SKM-1 (cell line): ENCODE data around the gene DONSON.

Source experiments
- DNase-seq: peaks from one replicate; lab custom pipeline; 2025; ENCODE audit not compliant: unreplicated experiment; lab: John Stamatoyannopoulos, UW

DONSON gene

GRCh38 chr21:33541756-33542639, 46.5 kb downstream of the DONSON start, which contains the start of gene GART:
Gene GART, minus strand, starts transcription at chr21:33542117. Its CDS starts 2,802 bp downstream, at chr21:33539315.
- DNase-seq, result peak; percentile 70

- no peak for DNase-seq
These were observed 47.3 kb downstream of the DONSON start for GRCh38 chr21:33541105-33541711.

- DNase-seq, result no peak
These were observed 47.8 kb downstream of the DONSON start for GRCh38 chr21:33540711-33541104.

GRCh38 chr21:33539616-33540015, 48.9 kb downstream of the DONSON start:
- no peak for DNase-seq

GRCh38 chr21:33537212-33537611, 51.3 kb downstream of the DONSON start:
- DNase-seq, result no peak

- DNase-seq, result no peak
These were observed 57.5 kb downstream of the DONSON start for GRCh38 chr21:33531007-33531406.
